ENCODE measurements around the gene GDF2.

Gene GDF2

DNA sequence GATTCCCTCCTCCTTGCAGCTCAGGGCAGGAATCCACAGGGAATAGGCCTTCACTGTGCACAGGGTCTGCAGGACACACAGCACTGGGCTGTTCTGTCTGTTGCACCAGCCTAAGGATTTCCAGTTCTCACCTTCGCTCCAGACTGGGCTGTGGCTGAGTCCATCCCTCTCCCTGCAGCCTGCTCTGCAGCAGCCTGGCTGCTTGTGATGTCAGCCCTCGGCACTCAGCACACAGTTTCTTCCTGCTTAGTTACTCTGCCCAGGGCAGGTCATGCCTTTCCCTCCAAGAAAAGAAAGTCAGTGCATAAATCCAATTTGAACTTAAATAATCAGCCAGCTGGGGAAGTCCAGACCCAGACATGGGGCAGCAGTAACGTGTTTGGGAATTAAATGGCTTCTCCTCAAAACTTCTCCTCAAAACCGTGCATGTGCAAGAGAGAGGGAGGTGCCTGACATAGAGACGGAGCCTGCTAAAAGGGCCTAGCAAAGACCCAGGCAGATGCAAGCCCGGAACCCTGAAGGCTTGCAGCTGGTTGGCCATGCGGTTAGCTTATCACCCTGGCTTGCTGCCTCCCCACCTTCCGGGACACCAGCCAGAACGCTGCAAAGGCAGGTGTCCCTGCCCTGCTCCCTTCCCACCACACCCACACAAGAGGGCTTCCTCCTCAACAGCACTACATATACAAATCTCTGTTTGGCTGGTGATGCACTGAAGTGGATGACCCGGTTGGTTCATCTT, 10.9 kb upstream of the GDF2 start:
- H3K27me3 ChIP-seq (replicated peaks; ENCODE audit: control insufficient read depth, insufficient read depth, low read length, poor library complexity, severe bottlenecking) = no peaks in the 10 kb centered on the region
- H3K27ac ChIP-seq (ENCODE audit: insufficient read depth, low read length, poor library complexity, severe bottlenecking) = no peak overlapping the region

DNA sequence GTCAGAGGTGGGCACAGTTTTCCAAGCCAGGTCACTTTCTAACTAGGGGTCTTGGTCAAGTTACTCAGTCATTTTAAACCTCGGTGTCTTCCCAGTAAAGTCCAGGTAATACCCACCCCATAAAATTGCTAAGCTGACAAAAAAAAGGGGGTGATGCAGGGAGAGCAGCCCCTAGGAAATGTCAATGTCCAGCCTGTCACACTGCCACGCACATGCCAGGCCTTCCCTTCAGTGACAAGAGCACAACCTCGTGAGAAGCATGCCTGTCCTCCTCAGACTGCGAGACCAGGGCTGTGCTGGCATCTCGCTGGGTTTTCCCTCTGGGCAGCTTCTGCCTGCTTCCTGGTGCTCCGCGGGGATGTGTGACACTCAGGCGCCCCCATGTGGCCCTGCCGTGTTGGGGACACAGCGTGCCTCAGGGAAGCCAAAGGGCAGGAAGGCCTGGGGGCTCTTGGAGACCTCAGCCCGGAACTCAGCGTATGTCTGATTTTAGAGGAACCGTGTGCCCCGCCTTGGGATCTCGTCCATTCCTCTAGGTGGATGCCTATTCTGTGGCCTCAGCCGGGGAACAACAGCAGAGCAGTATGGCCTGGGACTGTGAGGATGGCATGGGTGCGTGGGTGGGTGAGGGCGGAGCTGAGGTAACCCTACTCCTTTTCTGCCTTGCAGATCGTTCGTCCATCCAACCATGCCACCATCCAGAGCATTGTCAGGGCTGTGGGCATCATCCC, 10.2 kb upstream of the GDF2 start:
- H3K27ac ChIP-seq (ENCODE audit: insufficient read depth, low read length, poor library complexity, severe bottlenecking) = no peak overlapping the region

More for the DNA sequence above, 10.9 kb upstream of the GDF2 start:
- Histone ChIP-seq H3K4me1 (ENCODE audit: control insufficient read depth, insufficient read depth, low read length, poor library complexity, severe bottlenecking) (peaks cover 13% of the 10 kb centered on the region), H3K36me3 (ENCODE audit: control insufficient read depth, insufficient read depth, low read length) (no peaks in the 10 kb centered on the region), H3K4me3 (ENCODE audit: insufficient read depth, low read depth, low read length, poor library complexity, severe bottlenecking) (no peak overlapping the region), H3K9me3 (ENCODE audit: control insufficient read depth, low read length) (no peaks in the 10 kb centered on the region)
- peak in 2 of 3 donors; percentile 28 to 30 for DNase-seq

DNA sequence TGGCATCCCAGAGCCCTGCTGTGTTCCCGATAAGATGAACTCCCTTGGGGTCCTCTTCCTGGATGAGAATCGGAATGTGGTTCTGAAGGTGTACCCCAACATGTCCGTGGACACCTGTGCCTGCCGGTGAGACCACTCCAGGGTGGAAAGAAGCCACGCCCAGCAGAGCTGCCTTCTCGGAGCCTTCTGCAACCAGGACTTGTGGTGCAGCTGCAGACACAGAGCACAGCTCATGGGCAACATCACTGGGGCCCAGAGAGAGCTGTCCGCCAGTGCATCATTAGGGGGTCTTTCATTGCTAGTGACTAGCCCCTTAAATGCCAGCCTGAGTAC, 9.6 kb upstream of the GDF2 start:
- Histone ChIP-seq H3K36me3 (ENCODE audit: control insufficient read depth, insufficient read depth, low read length) (no peaks in the 10 kb centered on the region), H3K27ac (ENCODE audit: insufficient read depth, low read length, poor library complexity, severe bottlenecking) (no peak overlapping the region), H3K9me3 (ENCODE audit: control insufficient read depth, low read length) (no peaks in the 10 kb centered on the region), H3K4me1 (ENCODE audit: control insufficient read depth, insufficient read depth, low read length, poor library complexity, severe bottlenecking) (peaks cover 13% of the 10 kb centered on the region), H3K4me3 (ENCODE audit: insufficient read depth, low read depth, low read length, poor library complexity, severe bottlenecking) (no peak overlapping the region), H3K27me3 (replicated peaks; ENCODE audit: control insufficient read depth, insufficient read depth, low read length, poor library complexity, severe bottlenecking) (no peaks in the 10 kb centered on the region)
- no peak for DNase-seq

More for the DNA sequence above, 10.2 kb upstream of the GDF2 start:
- DNase-seq = peak; percentile 50 to 67 (median 65)
- H3K9me3 ChIP-seq (ENCODE audit: control insufficient read depth, low read length) = no peaks in the 10 kb centered on the region
- H3K36me3 ChIP-seq (ENCODE audit: control insufficient read depth, insufficient read depth, low read length) = no peaks in the 10 kb centered on the region
- no peak overlapping the region for H3K4me3 ChIP-seq (ENCODE audit: insufficient read depth, low read depth, low read length, poor library complexity, severe bottlenecking)
- H3K27me3 ChIP-seq (replicated peaks; ENCODE audit: control insufficient read depth, insufficient read depth, low read length, poor library complexity, severe bottlenecking) = no peaks in the 10 kb centered on the region
- H3K4me1 ChIP-seq (ENCODE audit: control insufficient read depth, insufficient read depth, low read length, poor library complexity, severe bottlenecking) = peaks cover 13% of the 10 kb centered on the region

DNA sequence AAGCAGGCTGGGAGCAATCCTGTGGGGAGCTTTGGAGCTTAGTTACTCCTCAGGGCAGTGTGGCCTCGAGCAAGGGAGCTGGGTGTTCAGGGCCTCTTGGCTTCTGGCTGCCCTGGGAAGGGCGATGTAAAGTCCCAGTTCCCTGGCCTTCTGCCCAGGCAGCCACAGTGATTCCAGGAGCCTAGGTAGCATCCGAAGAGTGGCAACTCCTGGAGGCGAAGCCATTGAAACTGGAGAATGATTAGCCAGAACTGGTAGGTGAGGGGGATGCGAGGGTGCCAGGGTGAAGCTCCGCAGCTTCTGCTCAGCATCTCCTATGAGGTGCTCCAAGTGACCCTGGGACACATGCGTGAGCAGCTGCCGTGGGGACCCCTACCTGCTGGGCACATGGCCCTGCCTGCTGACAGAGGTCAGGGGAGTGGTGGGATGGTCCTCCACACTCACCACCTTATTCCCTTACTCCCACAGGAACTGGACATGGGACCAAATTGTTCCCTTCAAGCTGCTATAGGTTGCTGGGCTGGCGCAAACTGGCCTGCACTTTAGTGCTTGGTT, 7.8 kb upstream of the GDF2 start:
- peaks cover 13% of the 10 kb centered on the region for H3K4me1 ChIP-seq (ENCODE audit: control insufficient read depth, insufficient read depth, low read length, poor library complexity, severe bottlenecking)
- no peaks in the 10 kb centered on the region for H3K36me3 ChIP-seq (ENCODE audit: control insufficient read depth, insufficient read depth, low read length)
- no peak overlapping the region for H3K4me3 ChIP-seq (ENCODE audit: insufficient read depth, low read depth, low read length, poor library complexity, severe bottlenecking)
- no peaks in the 10 kb centered on the region for H3K27me3 ChIP-seq (replicated peaks; ENCODE audit: control insufficient read depth, insufficient read depth, low read length, poor library complexity, severe bottlenecking)
- H3K9me3 ChIP-seq (ENCODE audit: control insufficient read depth, low read length) = no peaks in the 10 kb centered on the region
- no peak overlapping the region for H3K27ac ChIP-seq (ENCODE audit: insufficient read depth, low read length, poor library complexity, severe bottlenecking)
- DNase-seq = no peak

DNA sequence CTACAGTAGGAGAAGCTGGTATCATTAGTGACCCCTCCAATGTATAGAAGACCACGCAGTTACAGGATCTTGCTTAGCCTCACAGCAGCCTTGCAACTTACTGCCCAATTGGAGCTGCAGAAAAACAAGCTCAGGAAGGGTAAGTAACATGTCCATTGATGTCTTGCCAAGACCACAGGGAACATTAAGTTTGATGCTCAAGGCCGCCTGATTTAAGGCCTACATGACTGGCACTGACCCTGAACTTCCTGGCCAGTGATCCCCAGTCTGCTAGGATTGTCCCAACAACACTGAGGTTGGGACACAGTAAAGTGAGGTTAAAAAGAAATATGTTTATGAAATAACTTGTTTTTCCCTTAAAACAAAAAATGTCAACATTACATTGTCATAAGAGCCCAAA, 6.8 kb upstream of the GDF2 start:
- no peak overlapping the region for H3K4me3 ChIP-seq (ENCODE audit: insufficient read depth, low read depth, low read length, poor library complexity, severe bottlenecking)
- no peaks in the 10 kb centered on the region for H3K36me3 ChIP-seq (ENCODE audit: control insufficient read depth, insufficient read depth, low read length)
- no peaks in the 10 kb centered on the region for H3K9me3 ChIP-seq (ENCODE audit: control insufficient read depth, low read length)
- no peak overlapping the region for H3K27ac ChIP-seq (ENCODE audit: insufficient read depth, low read length, poor library complexity, severe bottlenecking)
- DNase-seq = no peak
- peaks cover 8% of the 10 kb centered on the region for H3K4me1 ChIP-seq (ENCODE audit: control insufficient read depth, insufficient read depth, low read length, poor library complexity, severe bottlenecking)
- no peaks in the 10 kb centered on the region for H3K27me3 ChIP-seq (replicated peaks; ENCODE audit: control insufficient read depth, insufficient read depth, low read length, poor library complexity, severe bottlenecking)

DNA sequence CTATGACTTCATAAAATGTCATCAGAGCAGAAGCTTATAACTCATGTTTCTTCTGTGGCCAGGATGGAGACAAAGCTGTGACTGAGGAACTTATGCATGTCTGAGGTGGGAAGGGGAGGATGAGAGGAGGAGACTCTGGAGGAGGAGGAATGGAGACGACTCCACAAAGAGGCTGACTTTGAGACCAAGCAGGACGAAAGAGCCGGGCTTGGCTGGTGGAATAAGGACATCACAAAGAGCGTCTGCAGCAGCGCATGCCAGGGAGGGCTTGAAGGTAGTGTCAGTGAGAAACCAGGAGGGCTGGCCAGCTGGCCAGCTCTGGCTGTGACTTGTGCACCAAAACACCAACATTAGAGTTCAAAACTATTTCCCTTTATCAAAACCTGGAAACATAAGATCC, 6.1 kb upstream of the GDF2 start:
- H3K4me3 ChIP-seq (ENCODE audit: insufficient read depth, low read depth, low read length, poor library complexity, severe bottlenecking) = no peak overlapping the region
- DNase-seq = no peak
- no peaks in the 10 kb centered on the region for H3K9me3 ChIP-seq (ENCODE audit: control insufficient read depth, low read length)
- peaks cover 1% of the 10 kb centered on the region for H3K4me1 ChIP-seq (ENCODE audit: control insufficient read depth, insufficient read depth, low read length, poor library complexity, severe bottlenecking)
- no peaks in the 10 kb centered on the region for H3K27me3 ChIP-seq (replicated peaks; ENCODE audit: control insufficient read depth, insufficient read depth, low read length, poor library complexity, severe bottlenecking)
- no peaks in the 10 kb centered on the region for H3K36me3 ChIP-seq (ENCODE audit: control insufficient read depth, insufficient read depth, low read length)
- no peak overlapping the region for H3K27ac ChIP-seq (ENCODE audit: insufficient read depth, low read length, poor library complexity, severe bottlenecking)

DNA sequence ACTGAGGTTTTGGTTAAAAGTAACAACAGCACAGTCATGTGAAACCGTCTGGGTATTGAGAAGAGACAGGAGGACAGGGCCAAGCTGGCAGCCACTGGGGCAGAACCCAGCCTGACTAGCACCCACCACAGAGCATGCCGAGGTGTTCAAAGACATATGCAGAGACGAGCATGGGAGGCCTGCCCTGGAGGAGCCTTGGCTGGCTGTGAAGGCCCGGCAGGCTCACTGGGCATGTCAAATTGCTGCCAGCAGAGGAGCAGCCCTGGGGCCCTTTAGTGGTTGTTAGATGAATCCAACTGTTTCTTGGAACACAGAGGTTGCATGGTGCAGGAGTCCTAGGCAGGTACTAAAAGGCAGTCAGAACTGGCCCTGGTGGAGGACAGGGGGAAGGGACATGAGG, 5.0 kb upstream of the GDF2 start:
- no peaks in the 10 kb centered on the region for H3K4me1 ChIP-seq (ENCODE audit: control insufficient read depth, insufficient read depth, low read length, poor library complexity, severe bottlenecking)
- H3K36me3 ChIP-seq (ENCODE audit: control insufficient read depth, insufficient read depth, low read length) = no peaks in the 10 kb centered on the region
- H3K27me3 ChIP-seq (replicated peaks; ENCODE audit: control insufficient read depth, insufficient read depth, low read length, poor library complexity, severe bottlenecking) = no peaks in the 10 kb centered on the region
- DNase-seq = no peak
- H3K27ac ChIP-seq (ENCODE audit: insufficient read depth, low read length, poor library complexity, severe bottlenecking) = no peak overlapping the region
- no peak overlapping the region for H3K4me3 ChIP-seq (ENCODE audit: insufficient read depth, low read depth, low read length, poor library complexity, severe bottlenecking)
- no peaks in the 10 kb centered on the region for H3K9me3 ChIP-seq (ENCODE audit: control insufficient read depth, low read length)

DNA sequence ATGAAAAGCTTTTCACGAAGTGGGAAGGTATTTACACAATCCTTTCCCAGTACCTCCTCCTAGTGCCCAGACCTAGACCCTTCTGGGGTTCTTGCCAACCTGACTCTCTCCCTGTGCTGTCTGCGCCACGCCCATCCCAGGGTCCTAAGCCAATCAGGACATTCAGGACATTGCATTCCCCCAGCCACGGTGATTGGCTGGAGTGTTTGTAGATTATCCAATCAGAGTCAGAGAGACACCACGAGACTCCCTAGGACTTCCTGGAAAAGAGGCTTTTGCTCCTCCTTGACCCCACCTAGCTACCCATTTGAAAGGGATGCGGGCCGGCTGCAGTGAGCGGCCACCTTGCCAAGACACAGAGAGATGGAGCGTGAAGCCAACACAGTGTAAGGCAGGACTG, 3.5 kb upstream of the GDF2 start:
- Histone ChIP-seq H3K9me3 (ENCODE audit: control insufficient read depth, low read length) (no peaks in the 10 kb centered on the region), H3K36me3 (ENCODE audit: control insufficient read depth, insufficient read depth, low read length) (no peaks in the 10 kb centered on the region), H3K4me3 (ENCODE audit: insufficient read depth, low read depth, low read length, poor library complexity, severe bottlenecking) (no peak overlapping the region), H3K27me3 (replicated peaks; ENCODE audit: control insufficient read depth, insufficient read depth, low read length, poor library complexity, severe bottlenecking) (no peaks in the 10 kb centered on the region), H3K4me1 (ENCODE audit: control insufficient read depth, insufficient read depth, low read length, poor library complexity, severe bottlenecking) (no peaks in the 10 kb centered on the region), H3K27ac (ENCODE audit: insufficient read depth, low read length, poor library complexity, severe bottlenecking) (no peak overlapping the region)
- no peak for DNase-seq

DNA sequence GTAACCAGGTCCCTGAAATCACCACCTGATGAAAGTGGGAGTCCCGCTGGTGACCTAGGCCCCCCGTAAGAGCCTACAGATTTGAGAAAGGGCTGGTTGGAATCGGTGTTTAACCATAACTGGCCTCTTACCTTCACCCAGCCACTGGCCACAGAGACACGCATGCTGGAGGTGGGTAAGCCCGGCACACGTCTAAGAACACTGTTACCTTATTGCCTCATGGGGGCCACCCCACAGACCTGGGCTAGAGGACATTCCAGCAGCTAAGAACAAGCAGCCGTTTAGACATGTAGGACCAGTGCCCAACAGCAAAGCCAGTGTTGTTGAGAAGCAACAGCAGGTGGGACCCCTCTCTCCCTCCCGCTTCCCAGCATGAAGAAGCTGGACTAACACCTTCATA, 2.5 kb upstream of the GDF2 start:
- Histone ChIP-seq H3K27ac (ENCODE audit: insufficient read depth, low read length, poor library complexity, severe bottlenecking) (no peak overlapping the region), H3K4me1 (ENCODE audit: control insufficient read depth, insufficient read depth, low read length, poor library complexity, severe bottlenecking) (no peaks in the 10 kb centered on the region), H3K4me3 (ENCODE audit: insufficient read depth, low read depth, low read length, poor library complexity, severe bottlenecking) (no peak overlapping the region), H3K27me3 (replicated peaks; ENCODE audit: control insufficient read depth, insufficient read depth, low read length, poor library complexity, severe bottlenecking) (no peaks in the 10 kb centered on the region), H3K36me3 (ENCODE audit: control insufficient read depth, insufficient read depth, low read length) (no peaks in the 10 kb centered on the region), H3K9me3 (ENCODE audit: control insufficient read depth, low read length) (no peaks in the 10 kb centered on the region)
- no peak for DNase-seq

DNA sequence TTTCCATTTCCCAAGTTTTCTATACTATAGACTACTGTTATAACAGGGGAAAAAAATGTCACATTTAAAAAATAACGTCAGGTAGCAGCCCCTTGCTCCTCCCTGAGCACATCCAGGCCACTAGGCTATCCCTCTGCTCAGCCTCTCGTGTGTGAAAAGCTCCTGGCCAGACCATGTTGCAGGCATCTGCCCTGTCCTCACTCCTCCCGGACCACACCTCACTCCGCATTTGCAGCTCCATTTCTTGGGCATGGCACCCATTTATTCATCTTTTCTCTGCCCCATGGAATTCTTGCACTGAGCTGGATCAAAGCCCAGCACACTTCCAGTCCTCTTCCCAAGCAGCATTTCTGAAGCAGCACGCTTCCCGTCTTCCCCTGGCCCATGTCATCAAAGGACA, 1.4 kb upstream of the GDF2 start:
- H3K27me3 ChIP-seq (replicated peaks; ENCODE audit: control insufficient read depth, insufficient read depth, low read length, poor library complexity, severe bottlenecking) = no peaks in the 10 kb centered on the region
- DNase-seq = no peak
- H3K36me3 ChIP-seq (ENCODE audit: control insufficient read depth, insufficient read depth, low read length) = no peaks in the 10 kb centered on the region
- no peaks in the 10 kb centered on the region for H3K9me3 ChIP-seq (ENCODE audit: control insufficient read depth, low read length)
- no peaks in the 10 kb centered on the region for H3K4me1 ChIP-seq (ENCODE audit: control insufficient read depth, insufficient read depth, low read length, poor library complexity, severe bottlenecking)
- no peak overlapping the region for H3K4me3 ChIP-seq (ENCODE audit: insufficient read depth, low read depth, low read length, poor library complexity, severe bottlenecking)
- no peak overlapping the region for H3K27ac ChIP-seq (ENCODE audit: insufficient read depth, low read length, poor library complexity, severe bottlenecking)
